H1 (cell line): ENCODE measurements around the gene DPP10. TPM values are rescaled to one million over a fixed set of nuclear protein-coding genes. Genes with fewer than 3 reads are reported as not detected.

ENCODE experiments used
- EZH2 ChIP-seq: fragments of 200-600 bp; sonication (generic); IDR thresholded peaks from 2 replicates; pipeline ENCODE4 v1.7.1; 2012; ENCODE audit warnings: low read depth, mild to moderate bottlenecking, moderate library complexity, low read length, inconsistent platforms; ENCODE audit not compliant: severe bottlenecking
- JUN ChIP-seq: IDR thresholded peaks from 2 replicates; pipeline ENCODE4 v1.6.1; 2011; ENCODE audit warnings: low read depth, mild to moderate bottlenecking, improper control_type of control experiment, low read length
- NANOG ChIP-seq: IDR thresholded peaks from 2 replicates; pipeline ENCODE4 v1.6.1; 2011; ENCODE audit warnings: low read length, low read depth, mild to moderate bottlenecking, inconsistent platforms; ENCODE audit not compliant: insufficient read depth, poor library complexity, severe bottlenecking
- SUZ12 ChIP-seq: fragments of 200-600 bp; sonication (generic); IDR thresholded peaks from 2 replicates; pipeline ENCODE4 v1.6.1; 2012; ENCODE audit warnings: mild to moderate bottlenecking, inconsistent platforms, low read length, moderate library complexity, mixed read lengths
- TAF1 ChIP-seq: IDR thresholded peaks from 2 replicates; pipeline ENCODE4 v1.6.1; 2011; ENCODE audit warnings: mild to moderate bottlenecking, low read depth, low read length
- TBP ChIP-seq: IDR thresholded peaks from 2 replicates; pipeline ENCODE4 v1.6.1; 2011; ENCODE audit warnings: low read depth, low read length, improper control_type of control experiment
- polyA plus RNA-seq, 7 experiments: library from polyadenylated mRNA; depleted of rRNA in 3 of 7; stranded (reverse) in 5 of 7; unstranded in 2 of 7; fragments of >200 nt in 5 of 7; fragments of 200-250 nt in 2 of 7; gene quantifications; 1 replicate in 5 of 7; 2 replicates in 1 of 7; 4 replicates in 1 of 7; pipeline versions ENCODE4 v1.2.1 to v1.2.3, GENCODE V29; 2011 to 2013; ENCODE audit warnings: missing spikeins in 2 of 7, mixed read lengths in 2 of 7
- total RNA-seq: library from RNA; stranded (reverse); fragmentation: NEBNext Ultra II Directional; extraction: Animal tissue kit (Norgen Biotek cat#: 25700); gene quantifications from 2 replicates; pipeline ENCODE4 v1.2.1, GENCODE V29; 2021

Gene DPP10
- total and polyA plus RNA-seq, 2 of the 8 experiments (the other 6 are each of a cell fraction or from before 2014, with no cell fraction given) = 3.3 to 7.2 TPM

DNA sequence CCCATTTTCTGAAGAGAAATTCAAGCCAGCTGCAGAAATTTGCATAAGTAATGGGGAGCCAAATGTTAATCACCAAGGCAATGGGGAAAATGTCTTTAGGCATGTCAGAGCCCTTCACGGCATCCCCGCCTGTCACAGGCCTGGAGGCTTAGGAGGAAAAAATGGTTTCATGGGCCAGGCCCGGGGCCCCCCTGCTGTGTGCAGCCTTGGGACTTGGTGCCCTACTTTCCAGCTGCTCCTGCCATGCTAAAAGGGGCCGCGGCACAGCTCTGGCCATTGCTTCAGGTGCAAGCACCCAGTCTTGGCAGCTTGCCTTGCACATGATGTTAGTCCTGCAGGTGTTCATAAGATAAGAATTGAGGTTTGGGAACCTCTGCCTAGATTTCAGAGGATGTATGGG, 1235.7 kb downstream of the DPP10 start (continued):
- TF ChIP-seq TBP (no peak), TAF1 (no peak), EZH2 (no peak), SUZ12 (no peak), JUN (no peak), NANOG (no peak)
